ENCODE data around the gene ZNF536.
A peak's percentile ranks its signal among the peaks of the same experiment; 100 is the strongest.

ZNF536 gene

GRCh38 chr19:30364866-30365800 is 7.1 kb upstream of the ZNF536 start:
- DNase-seq: no peak

- DNase-seq: no peak
Observed at GRCh38 chr19:30366282-30366681, 5.9 kb upstream of the ZNF536 start.

DNA sequence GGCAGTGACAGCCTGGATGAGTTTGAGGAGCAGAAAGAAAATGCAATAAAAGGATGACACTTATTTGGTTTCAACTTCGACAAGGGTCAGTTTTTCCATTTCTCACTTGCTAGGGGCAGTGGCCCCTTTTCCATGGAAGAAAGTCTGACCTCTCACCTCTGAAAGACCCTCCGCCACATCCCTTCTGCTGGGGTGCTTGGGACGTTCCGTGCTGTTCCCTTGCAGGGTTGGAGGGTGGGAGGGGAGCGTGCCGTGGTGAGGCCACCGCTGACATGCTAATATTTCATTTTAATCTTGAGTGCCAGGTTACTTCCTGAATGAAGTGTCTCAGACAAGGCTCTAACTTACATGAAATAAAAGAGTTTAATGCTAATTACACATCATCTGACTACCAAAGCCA is 5.2 kb upstream of the ZNF536 start:
- DNase-seq: no peak

- no peak for DNase-seq
Observed at GRCh38 chr19:30367421-30367820, 4.8 kb upstream of the ZNF536 start.

- DNase-seq: no peak
Observed at GRCh38 chr19:30369833-30370232, 2.4 kb upstream of the ZNF536 start.

DNA sequence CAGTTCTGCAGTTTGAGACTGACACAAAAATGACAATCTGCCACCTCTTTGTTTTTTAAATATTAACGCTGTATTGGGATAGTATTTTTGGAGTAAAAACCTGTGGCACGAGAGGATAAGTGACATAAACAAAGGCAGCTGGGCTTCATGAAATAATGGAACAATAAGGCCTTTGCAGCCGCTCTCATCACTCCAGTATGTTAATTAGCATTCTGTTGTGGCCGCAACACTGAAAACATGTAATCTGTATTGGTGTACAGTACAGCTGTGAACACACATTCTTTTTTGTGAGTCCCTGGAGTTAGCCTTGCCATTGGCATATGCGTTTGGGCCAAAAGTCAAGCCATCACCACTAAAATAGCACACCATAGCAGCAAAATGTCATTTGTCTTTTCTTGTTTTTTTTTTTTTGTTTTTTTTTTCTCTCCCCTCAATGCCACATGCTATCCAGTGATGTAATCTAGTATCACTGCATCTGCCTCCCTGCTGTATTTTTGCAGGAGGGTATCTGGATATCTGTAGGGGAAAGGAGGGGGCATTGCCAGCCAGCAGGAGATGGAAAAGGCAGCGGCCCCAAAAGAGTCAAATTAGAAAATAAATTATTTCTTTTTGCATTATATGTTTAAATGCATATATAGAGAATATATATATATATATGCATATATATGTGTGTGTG is 885 bp upstream of the ZNF536 start:
- peak; percentile 76 to 82 for DNase-seq

DNA sequence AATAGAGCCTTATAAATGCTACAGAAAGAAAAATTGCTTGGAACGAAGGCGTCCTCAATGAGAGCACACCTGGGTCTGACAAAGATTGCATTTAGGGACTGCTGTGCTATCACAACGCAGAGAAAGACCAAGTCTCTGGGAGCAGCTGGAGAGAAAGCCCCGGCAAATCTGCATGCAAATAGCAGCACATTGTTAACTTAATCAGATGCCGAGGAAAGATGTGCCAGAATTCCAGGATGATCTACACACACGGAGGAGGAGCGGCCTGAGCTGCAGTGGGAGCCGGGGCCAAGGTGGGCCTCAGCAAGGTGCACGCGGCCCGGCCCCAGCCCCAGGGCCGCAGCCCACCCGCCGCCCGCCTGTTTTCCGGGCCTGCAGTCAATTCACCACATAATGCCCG is 1.4 kb downstream of the ZNF536 start:
- DNase-seq: no peak

DNA sequence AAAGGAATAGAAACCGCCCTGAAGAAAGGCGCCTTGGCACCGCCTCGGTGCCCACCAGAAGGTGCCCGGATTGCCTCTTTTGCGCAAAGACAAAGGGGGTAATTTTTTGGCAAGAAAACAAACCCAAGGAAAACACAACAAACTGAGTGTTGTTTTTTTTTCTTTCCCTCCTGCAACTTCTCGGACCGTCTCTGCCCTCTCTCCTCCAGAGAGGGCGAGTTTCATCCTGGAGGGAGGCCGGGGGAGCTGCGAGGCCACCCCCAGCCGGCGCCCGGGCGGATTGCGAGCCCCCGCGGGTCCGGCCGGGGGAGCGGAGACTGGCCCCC is 2.3 kb downstream of the ZNF536 start:
- DNase-seq: no peak

GRCh38 chr19:30374865-30375552 is 2.8 kb downstream of the ZNF536 start:
- DNase-seq: no peak

- no peak for DNase-seq
Observed at GRCh38 chr19:30375553-30376031, 3.4 kb downstream of the ZNF536 start.

DNA sequence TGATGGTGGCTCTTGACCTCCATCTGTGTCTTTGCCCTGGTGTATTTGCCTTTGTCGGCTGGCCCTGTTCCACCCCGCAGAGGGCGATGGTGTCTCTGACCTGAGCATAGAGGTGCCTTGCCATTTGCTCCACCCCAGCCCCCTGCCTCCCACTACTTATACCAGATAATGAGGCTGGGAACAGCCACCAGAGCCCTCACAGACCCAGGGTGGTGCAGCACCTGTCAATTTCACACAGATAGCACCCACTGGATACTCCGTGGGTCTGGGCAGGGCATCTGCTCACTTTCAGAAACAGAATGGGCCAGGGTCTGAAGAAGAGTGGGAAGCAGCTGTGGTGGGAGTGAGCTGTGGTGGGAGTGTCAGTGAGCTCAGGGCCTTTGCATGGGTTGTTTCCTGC is 4.1 kb downstream of the ZNF536 start:
- no peak for DNase-seq

DNA sequence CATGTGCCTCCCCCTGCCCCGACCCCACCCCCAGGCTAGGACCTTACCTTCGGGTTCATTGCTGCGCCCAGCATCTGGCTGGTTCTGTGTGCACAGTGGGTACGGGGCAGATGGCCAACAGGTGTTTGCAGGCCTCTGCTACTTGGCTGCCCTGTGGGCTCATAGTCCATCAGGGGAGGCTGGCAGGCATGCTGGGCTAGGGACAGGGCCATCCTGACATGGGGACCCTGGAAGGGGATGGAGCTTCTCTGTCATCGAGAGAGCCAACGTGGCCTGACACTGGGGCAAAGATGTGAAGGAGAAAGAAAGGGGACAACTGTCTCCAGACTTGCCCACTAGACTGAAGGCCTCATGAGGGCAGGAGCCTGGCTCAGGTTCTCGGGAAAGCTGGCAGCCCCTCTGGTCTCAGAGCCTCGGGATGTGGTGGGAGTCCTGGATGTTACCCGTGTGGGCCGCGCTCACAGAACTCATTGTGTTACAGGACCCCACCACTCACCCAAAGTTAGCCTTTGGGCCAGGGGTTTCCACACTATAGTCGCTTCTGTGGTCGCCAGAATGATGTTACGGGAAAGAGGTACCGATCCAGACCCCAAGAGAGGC is 4.7 kb downstream of the ZNF536 start:
- DNase-seq: no peak

DNA sequence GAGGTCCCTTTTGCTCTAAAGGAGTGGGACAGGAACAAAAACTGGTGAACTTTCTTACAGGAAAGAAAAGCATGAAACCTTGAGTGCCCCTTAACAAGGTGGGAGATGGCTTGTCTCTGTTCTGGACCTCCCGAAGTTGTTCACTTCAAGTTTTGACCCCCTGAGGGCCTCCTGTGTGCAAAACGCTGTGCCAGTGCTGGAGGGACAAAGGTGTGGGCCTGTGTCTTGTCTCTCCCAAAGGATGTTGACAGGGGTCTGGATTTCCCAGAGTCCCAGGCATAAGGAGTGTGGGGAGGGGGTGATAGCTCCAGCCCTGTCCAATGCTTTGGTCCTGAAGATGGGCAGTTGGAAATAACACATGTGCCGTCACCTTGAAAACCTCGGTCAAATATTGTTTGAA is 6.5 kb downstream of the ZNF536 start:
- no peak for DNase-seq

- no peak for DNase-seq
Observed at GRCh38 chr19:30379841-30380610, 7.8 kb downstream of the ZNF536 start.

GRCh38 chr19:30381366-30381765 is 9.2 kb downstream of the ZNF536 start:
- DNase-seq: no peak

- no peak for DNase-seq
Observed at GRCh38 chr19:30385174-30385573, 13.0 kb downstream of the ZNF536 start.

- no peak for DNase-seq
Observed at GRCh38 chr19:30385666-30386065, 13.5 kb downstream of the ZNF536 start.

DNA sequence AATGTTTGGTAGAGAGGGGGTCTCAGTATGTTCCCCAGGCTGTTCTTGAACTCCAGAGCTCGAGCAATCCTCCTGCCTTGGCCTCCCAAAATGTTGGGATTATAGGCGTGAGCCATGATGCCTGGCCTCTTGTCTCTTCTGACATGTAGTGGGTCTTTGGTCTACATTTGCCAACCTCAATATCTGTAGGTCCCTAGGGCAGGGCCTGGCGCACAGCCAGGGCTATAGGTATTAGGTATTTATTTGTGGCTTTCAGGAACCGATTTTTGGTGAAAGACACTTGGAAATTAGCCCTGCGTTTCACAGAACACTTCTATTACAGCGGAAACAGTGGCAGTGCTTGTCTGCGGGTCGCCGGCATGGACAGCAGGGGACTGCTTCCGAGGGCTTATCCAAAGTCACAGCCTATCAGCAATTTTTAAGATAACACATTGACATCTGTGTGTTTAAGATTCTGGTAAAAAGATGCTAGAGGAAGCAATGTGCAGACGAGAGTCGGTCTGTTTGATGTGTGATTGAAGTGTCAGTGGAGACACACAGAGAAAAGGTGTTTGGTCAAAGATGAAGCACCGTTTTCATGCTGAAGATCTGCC is 14.5 kb downstream of the ZNF536 start:
- no peak for DNase-seq

DNA sequence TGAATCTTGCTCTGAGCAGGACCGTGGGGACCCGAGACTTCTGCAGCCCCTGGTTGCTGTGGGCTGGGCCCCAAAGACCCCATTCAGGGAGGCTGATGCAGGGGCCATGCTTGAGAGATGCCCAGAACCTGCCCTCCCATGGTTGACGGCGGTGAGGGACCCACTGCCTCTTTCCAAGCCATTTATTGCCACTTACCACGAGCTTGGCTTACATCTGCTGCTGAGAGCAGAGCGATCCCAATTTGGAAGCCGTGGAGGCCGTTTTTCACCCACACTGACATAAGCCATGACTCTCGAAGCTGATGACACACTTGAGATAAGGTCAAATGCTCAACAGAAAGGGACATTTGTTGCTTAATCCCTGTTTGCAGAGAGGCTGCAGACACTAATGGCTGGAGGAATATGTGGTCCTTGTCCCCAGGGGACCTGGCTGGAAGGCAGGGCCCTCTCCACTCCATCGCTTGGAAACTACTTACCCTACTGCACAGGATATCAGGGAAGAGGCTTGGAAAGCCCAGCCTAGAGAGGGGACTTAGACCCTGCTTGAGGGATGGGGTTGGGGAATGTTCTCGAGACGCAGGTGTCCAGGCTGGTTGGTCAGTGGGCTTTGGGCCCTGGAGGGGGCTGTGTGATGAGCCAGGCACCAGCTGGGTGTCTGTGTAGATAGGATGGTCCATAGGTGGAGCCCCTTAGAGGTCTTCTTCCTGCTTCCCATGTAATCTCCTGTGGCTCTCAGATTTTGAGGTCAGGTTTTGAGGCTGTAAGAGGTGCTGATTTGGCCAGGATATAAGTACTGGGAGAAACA is 15.3 kb downstream of the ZNF536 start:
- no peak for DNase-seq

DNA sequence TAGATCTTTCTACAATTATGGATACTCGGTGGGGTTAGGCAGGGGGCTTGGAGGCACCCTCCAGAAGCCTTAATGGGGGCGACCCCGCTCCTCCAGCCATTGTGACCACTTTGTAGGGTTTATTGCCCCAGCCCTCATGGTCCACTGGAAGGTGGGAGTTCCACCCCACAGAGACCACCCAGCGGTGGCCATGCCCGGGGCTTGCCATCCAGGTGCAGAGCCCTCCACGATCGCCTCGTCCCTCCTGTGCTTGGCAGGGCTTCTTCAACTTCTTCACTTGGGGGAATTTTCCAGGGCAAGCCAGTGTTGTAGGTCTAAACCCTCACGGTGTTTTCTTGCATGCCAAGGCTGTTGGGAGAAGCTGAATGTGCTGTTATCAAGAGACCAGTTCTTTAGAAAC is 16.1 kb downstream of the ZNF536 start:
- no peak for DNase-seq

- no peak for DNase-seq
Observed at GRCh38 chr19:30388819-30389218, 16.6 kb downstream of the ZNF536 start.

Data from NCI-H1930 (cell line).